ENCODE measurements around the gene LAMC1.

Gene LAMC1

GRCh38 chr1:183032122-183032921, 9.1 kb downstream of the LAMC1 start:
- DNase-seq (ENCODE audit: low read depth), result peak; percentile 40
- Histone ChIP-seq H3K36me3 (ENCODE audit: control insufficient read depth, insufficient read depth, low read length, severe bottlenecking) (peaks cover 51% of the 10 kb centered on the region), H3K4me1 (ENCODE audit: control insufficient read depth, insufficient read depth, low read length) (peaks cover 64% of the 10 kb centered on the region), H3K9ac (ENCODE audit: low read length) (peak overlapping the region; percentile 37), H3K27me3 (replicated peaks; ENCODE audit: control insufficient read depth, insufficient read depth, low read length) (no peaks in the 10 kb centered on the region), H3K9me3 (ENCODE audit: control insufficient read depth, low read length) (no peaks in the 10 kb centered on the region), H3K4me3 (ENCODE audit: low read length) (peak overlapping the region; percentile 93)

- Histone ChIP-seq H3K36me3 (ENCODE audit: control insufficient read depth, insufficient read depth, low read length, severe bottlenecking) (peaks cover 52% of the 10 kb centered on the region), H3K9me3 (ENCODE audit: control insufficient read depth, low read length) (no peaks in the 10 kb centered on the region), H3K9ac (ENCODE audit: low read length) (peak overlapping the region; percentile 1), H3K4me1 (ENCODE audit: control insufficient read depth, insufficient read depth, low read length) (peaks cover 61% of the 10 kb centered on the region), H3K4me3 (ENCODE audit: low read length) (peak overlapping the region; percentile 93), H3K27me3 (replicated peaks; ENCODE audit: control insufficient read depth, insufficient read depth, low read length) (no peaks in the 10 kb centered on the region)
- no peak for DNase-seq (ENCODE audit: low read depth)
These were observed 10.0 kb downstream of the LAMC1 start for GRCh38 chr1:183033205-183033604.

- H3K27me3 ChIP-seq (replicated peaks; ENCODE audit: control insufficient read depth, insufficient read depth, low read length), result no peaks in the 10 kb centered on the region
- peaks cover 40% of the 10 kb centered on the region for H3K36me3 ChIP-seq (ENCODE audit: control insufficient read depth, insufficient read depth, low read length, severe bottlenecking)
- no peak overlapping the region for H3K9ac ChIP-seq (ENCODE audit: low read length)
- H3K9me3 ChIP-seq (ENCODE audit: control insufficient read depth, low read length), result no peaks in the 10 kb centered on the region
- DNase-seq (ENCODE audit: low read depth), result no peak
- H3K4me3 ChIP-seq (ENCODE audit: low read length), result no peak overlapping the region
- H3K4me1 ChIP-seq (ENCODE audit: control insufficient read depth, insufficient read depth, low read length), result peaks cover 61% of the 10 kb centered on the region
These were observed 11.5 kb downstream of the LAMC1 start for GRCh38 chr1:183034682-183035081.

DNA sequence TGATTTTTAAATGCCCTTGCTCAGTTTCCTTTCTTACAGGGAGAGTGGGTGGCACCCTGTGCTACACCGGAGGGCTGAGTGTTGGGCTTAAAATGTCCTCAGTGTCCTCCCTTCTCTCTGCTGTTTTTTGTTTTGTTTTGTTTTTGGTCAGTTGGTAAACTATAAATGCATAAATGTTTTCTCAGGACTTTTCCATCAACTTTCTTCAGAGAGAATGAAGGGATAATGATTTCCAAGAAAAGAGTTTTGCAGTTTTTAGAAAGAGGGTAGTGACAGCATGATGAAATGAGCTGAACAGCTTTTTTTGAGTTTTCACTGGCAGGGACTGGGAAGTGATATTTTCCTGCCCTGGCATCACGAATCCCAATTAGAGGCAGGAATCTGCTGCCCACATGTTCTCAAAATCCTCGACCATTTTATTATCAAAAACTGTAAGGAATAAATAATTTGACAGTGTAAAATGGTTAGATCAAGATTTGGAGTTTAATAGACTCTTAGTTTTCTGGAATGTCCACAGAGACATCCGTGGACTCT, 15.2 kb downstream of the LAMC1 start:
- Histone ChIP-seq H3K4me3 (ENCODE audit: low read length) (no peak overlapping the region), H3K9ac (ENCODE audit: low read length) (peak overlapping the region; percentile 30), H3K4me1 (ENCODE audit: control insufficient read depth, insufficient read depth, low read length) (peaks cover 67% of the 10 kb centered on the region), H3K36me3 (ENCODE audit: control insufficient read depth, insufficient read depth, low read length, severe bottlenecking) (peaks cover 31% of the 10 kb centered on the region), H3K27me3 (replicated peaks; ENCODE audit: control insufficient read depth, insufficient read depth, low read length) (no peaks in the 10 kb centered on the region), H3K9me3 (ENCODE audit: control insufficient read depth, low read length) (no peaks in the 10 kb centered on the region)
- DNase-seq (ENCODE audit: low read depth), result no peak

GRCh38 chr1:183038913-183039312, 15.7 kb downstream of the LAMC1 start:
- Histone ChIP-seq H3K9ac (ENCODE audit: low read length) (no peak overlapping the region), H3K4me3 (ENCODE audit: low read length) (no peak overlapping the region), H3K36me3 (ENCODE audit: control insufficient read depth, insufficient read depth, low read length, severe bottlenecking) (peaks cover 26% of the 10 kb centered on the region), H3K4me1 (ENCODE audit: control insufficient read depth, insufficient read depth, low read length) (peaks cover 70% of the 10 kb centered on the region), H3K9me3 (ENCODE audit: control insufficient read depth, low read length) (no peaks in the 10 kb centered on the region), H3K27me3 (replicated peaks; ENCODE audit: control insufficient read depth, insufficient read depth, low read length) (no peaks in the 10 kb centered on the region)
- no peak for DNase-seq (ENCODE audit: low read depth)

GRCh38 chr1:183039330-183039729, 16.1 kb downstream of the LAMC1 start:
- Histone ChIP-seq H3K4me3 (ENCODE audit: low read length) (peak overlapping the region; percentile 39), H3K27me3 (replicated peaks; ENCODE audit: control insufficient read depth, insufficient read depth, low read length) (no peaks in the 10 kb centered on the region), H3K4me1 (ENCODE audit: control insufficient read depth, insufficient read depth, low read length) (peaks cover 74% of the 10 kb centered on the region), H3K9me3 (ENCODE audit: control insufficient read depth, low read length) (no peaks in the 10 kb centered on the region), H3K9ac (ENCODE audit: low read length) (peak overlapping the region; percentile 66), H3K36me3 (ENCODE audit: control insufficient read depth, insufficient read depth, low read length, severe bottlenecking) (peaks cover 22% of the 10 kb centered on the region)
- peak; percentile 38 for DNase-seq (ENCODE audit: low read depth)

DNA sequence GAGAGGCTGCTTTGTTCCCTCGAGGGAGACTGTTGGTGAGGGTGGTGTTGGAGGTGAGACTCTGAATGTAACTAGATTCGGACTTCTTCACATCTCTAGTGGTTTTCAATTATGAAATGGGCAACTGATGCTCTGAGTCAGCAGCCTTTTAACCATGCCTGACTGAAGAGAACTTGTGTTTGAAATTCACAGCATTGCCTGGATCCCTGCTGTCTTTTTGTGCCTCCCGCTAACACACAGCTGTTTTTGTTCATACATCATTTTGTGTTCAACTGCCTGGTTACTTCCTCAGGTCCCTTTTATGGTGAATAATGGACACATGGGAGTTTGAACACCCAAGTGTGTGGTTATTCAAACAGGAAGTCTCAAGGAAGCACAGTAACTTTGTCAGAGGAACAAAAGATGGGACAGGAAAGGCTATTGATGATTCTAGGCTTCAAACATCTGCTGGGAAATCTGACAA, 16.8 kb downstream of the LAMC1 start:
- Histone ChIP-seq H3K4me3 (ENCODE audit: low read length) (peak overlapping the region; percentile 39), H3K9ac (ENCODE audit: low read length) (peak overlapping the region; percentile 66), H3K27me3 (replicated peaks; ENCODE audit: control insufficient read depth, insufficient read depth, low read length) (no peaks in the 10 kb centered on the region), H3K4me1 (ENCODE audit: control insufficient read depth, insufficient read depth, low read length) (peaks cover 81% of the 10 kb centered on the region), H3K9me3 (ENCODE audit: control insufficient read depth, low read length) (no peaks in the 10 kb centered on the region), H3K36me3 (ENCODE audit: control insufficient read depth, insufficient read depth, low read length, severe bottlenecking) (peaks cover 20% of the 10 kb centered on the region)
- peak; percentile 78 for DNase-seq (ENCODE audit: low read depth)

DNA sequence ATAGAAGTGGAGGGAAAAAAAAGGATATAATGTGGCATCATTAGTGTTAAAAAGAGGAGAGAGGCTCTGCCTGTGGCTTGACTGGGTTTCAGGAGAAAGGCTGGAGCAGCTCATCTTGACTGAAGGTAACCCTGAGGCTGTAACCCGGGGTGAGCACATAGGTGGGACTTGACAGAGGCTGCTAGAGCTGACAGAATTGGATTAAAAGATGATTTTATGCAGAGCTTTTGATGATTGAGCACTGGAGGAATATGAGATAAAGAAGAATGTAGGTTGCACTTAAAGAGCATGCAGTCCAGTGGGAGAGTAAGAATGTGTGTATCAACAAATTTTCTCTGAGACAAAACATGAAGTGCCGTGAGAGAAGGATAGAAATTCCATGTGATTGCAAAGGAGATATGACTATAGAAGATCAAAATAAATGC, 17.3 kb downstream of the LAMC1 start:
- peaks cover 85% of the 10 kb centered on the region for H3K4me1 ChIP-seq (ENCODE audit: control insufficient read depth, insufficient read depth, low read length)
- H3K27me3 ChIP-seq (replicated peaks; ENCODE audit: control insufficient read depth, insufficient read depth, low read length), result no peaks in the 10 kb centered on the region
- H3K36me3 ChIP-seq (ENCODE audit: control insufficient read depth, insufficient read depth, low read length, severe bottlenecking), result peaks cover 18% of the 10 kb centered on the region
- peak; percentile 53 for DNase-seq (ENCODE audit: low read depth)
- H3K9ac ChIP-seq (ENCODE audit: low read length), result peak overlapping the region; percentile 66
- peak overlapping the region; percentile 39 for H3K4me3 ChIP-seq (ENCODE audit: low read length)
- H3K9me3 ChIP-seq (ENCODE audit: control insufficient read depth, low read length), result no peaks in the 10 kb centered on the region

GRCh38 chr1:183043254-183043653, 20.0 kb downstream of the LAMC1 start:
- Histone ChIP-seq H3K9me3 (ENCODE audit: control insufficient read depth, low read length) (no peaks in the 10 kb centered on the region), H3K9ac (ENCODE audit: low read length) (peak overlapping the region; percentile 39), H3K27me3 (replicated peaks; ENCODE audit: control insufficient read depth, insufficient read depth, low read length) (no peaks in the 10 kb centered on the region), H3K4me1 (ENCODE audit: control insufficient read depth, insufficient read depth, low read length) (peaks cover 94% of the 10 kb centered on the region), H3K4me3 (ENCODE audit: low read length) (peak overlapping the region; percentile 3), H3K36me3 (ENCODE audit: control insufficient read depth, insufficient read depth, low read length, severe bottlenecking) (peaks cover 1% of the 10 kb centered on the region)
- no peak for DNase-seq (ENCODE audit: low read depth)

DNA sequence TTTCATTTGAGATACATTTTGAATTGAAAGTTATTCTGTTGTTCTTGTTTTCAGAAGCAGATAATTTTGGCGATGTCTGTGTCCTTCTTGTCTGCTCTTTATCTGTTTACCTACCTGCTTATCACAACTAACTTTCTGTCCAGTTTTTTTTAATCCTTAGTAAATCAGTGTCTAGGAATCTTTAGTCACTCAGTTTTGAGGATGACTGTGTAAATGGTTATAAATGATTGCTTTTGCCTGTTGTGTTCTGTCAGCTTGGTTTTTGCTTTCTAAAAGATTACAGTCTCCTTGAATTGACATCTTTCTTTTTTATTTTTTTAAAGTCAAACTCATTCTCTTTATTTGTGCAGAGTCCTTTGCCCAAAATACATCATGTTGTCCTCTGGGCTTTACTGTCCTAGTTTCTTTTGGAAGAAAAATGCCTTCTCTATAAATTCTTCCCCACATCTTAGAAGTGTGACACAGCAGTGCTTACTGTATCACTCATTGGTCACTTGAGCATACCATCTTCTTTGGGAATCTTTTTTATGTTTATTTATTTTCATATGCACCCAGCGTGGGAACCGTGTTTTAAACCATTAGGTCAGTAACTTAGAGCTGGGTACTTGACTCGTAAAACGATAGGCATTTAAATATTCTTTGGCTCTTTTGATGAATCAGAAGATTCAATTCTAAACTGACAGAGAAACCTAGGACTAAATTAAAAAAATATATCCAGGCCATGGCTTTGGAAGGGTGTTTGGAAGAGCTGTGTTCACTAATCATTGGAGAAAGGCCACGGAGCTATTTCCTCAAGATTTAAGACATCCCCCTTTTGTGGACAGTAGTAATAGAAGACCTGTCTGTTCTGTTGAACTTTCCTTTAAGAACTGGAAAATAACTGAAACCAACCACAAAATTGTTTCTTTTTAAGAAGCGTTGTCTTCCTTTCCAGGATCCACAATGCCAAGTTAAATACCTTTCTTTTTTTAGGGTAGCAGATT, 20.9 kb downstream of the LAMC1 start:
- H3K9me3 ChIP-seq (ENCODE audit: control insufficient read depth, low read length), result no peaks in the 10 kb centered on the region
- peak overlapping the region; percentile 60 for H3K4me3 ChIP-seq (ENCODE audit: low read length)
- H3K27me3 ChIP-seq (replicated peaks; ENCODE audit: control insufficient read depth, insufficient read depth, low read length), result no peaks in the 10 kb centered on the region
- peaks cover 94% of the 10 kb centered on the region for H3K4me1 ChIP-seq (ENCODE audit: control insufficient read depth, insufficient read depth, low read length)
- DNase-seq (ENCODE audit: low read depth), result peak; percentile 86
- H3K9ac ChIP-seq (ENCODE audit: low read length), result peak overlapping the region; percentile 39
- no peaks in the 10 kb centered on the region for H3K36me3 ChIP-seq (ENCODE audit: control insufficient read depth, insufficient read depth, low read length, severe bottlenecking)
